GM12878 (cell line): ENCODE measurements around the gene HBP1. TPM values are rescaled to one million over a fixed set of nuclear protein-coding genes. Genes with fewer than 3 reads are reported as not detected.

ENCODE experiments used
- BCL3 ChIP-seq: IDR thresholded peaks from 2 replicates; pipeline ENCODE4 v1.6.1; 2011; ENCODE audit warnings: borderline replicate concordance, low read depth, mild to moderate bottlenecking, moderate library complexity, low read length; ENCODE audit not compliant: insufficient read depth, poor library complexity, severe bottlenecking
- CBX3 ChIP-seq: fragments of 200-600 bp; sonication (generic); IDR thresholded peaks from 2 replicates; pipeline ENCODE4 v1.6.1; 2016; ENCODE audit warnings: low read depth, borderline replicate concordance
- CREM ChIP-seq: IDR thresholded peaks from 2 replicates; pipeline ENCODE4 v1.6.1; 2014; ENCODE audit warnings: antibody characterized with exemption, low read depth
- CTCF ChIP-seq, 3 experiments: IDR thresholded peaks in 2 of 3; conservative IDR thresholded peaks in 1 of 3; 2 replicates each; pipeline ENCODE4 v1.5.1; 2011; ENCODE audit warnings: low read depth in 3 of 3, low read length in 3 of 3, mild to moderate bottlenecking in 3 of 3, control low read depth in 2 of 3, moderate library complexity in 2 of 3, inconsistent platforms in 1 of 3, mixed read lengths in 1 of 3; ENCODE audit not compliant: control insufficient read depth in 2 of 3, insufficient read depth in 1 of 3; ENCODE audit errors: extremely low read depth in 1 of 3
- ELK1 ChIP-seq: IDR thresholded peaks from 2 replicates; pipeline ENCODE4 v1.6.1; 2012; ENCODE audit warnings: low read depth, low read length, improper control_type of control experiment
- FOXK2 ChIP-seq: fragments of 450-650 bp; IDR thresholded peaks from 2 replicates; pipeline ENCODE4 v1.6.1; 2017; ENCODE audit warnings: mild to moderate bottlenecking, moderate library complexity
- POLR2A ChIP-seq: IDR thresholded peaks from 2 replicates; pipeline ENCODE4 v1.6.1; 2011; ENCODE audit warnings: low read depth, mild to moderate bottlenecking, low read length
- POU2F2 ChIP-seq: IDR thresholded peaks from 3 replicates; pipeline ENCODE4 v1.6.1; 2011; ENCODE audit warnings: low read depth, mild to moderate bottlenecking, low read length, borderline replicate concordance
- REST ChIP-seq: IDR thresholded peaks from 2 replicates; pipeline ENCODE4 v1.6.1; 2012; ENCODE audit warnings: mild to moderate bottlenecking, low read depth, low read length
- SRF ChIP-seq, 2 experiments: IDR thresholded peaks; 2 replicates each; pipeline ENCODE4 v1.6.1; 2011; ENCODE audit warnings: low read depth in 2 of 2, low read length in 2 of 2, mild to moderate bottlenecking in 1 of 2, moderate library complexity in 1 of 2
- SUZ12 ChIP-seq: fragments of 200-600 bp; sonication (generic); IDR thresholded peaks from one replicate; pipeline ENCODE4 v1.6.1; 2018; ENCODE audit warnings: antibody characterized with exemption, mild to moderate bottlenecking; ENCODE audit not compliant: unreplicated experiment
- USF1 ChIP-seq: IDR thresholded peaks from 2 replicates; pipeline ENCODE4 v1.6.1; 2011; ENCODE audit warnings: borderline replicate concordance, low read depth, mild to moderate bottlenecking, moderate library complexity, mixed read lengths, low read length; ENCODE audit not compliant: insufficient read depth; ENCODE audit errors: extremely low read length
- WRNIP1 ChIP-seq: IDR thresholded peaks from 2 replicates; pipeline ENCODE4 v1.6.1; 2011; ENCODE audit warnings: low read depth, low read length, improper control_type of control experiment, borderline replicate concordance
- YY1 ChIP-seq: IDR thresholded peaks from 2 replicates; pipeline ENCODE4 v1.6.1; 2011; ENCODE audit warnings: low read depth, mild to moderate bottlenecking, low read length
- ZSCAN29 ChIP-seq: fragments of 450-650 bp; IDR thresholded peaks from 2 replicates; pipeline ENCODE4 v1.6.1; 2017; ENCODE audit warnings: mild to moderate bottlenecking, moderate library complexity
- polyA plus RNA-seq, 11 experiments: library from polyadenylated mRNA; depleted of rRNA in 4 of 11; unstranded in 6 of 11; stranded (reverse) in 5 of 11; fragments of >200 nt; fragmentation: Nextera tagmentation in 4 of 11; fragmentation: Illumina TruSeq in 1 of 11; extraction: Ambion mirVana in 4 of 11; extraction: Trizol in 1 of 11; gene quantifications; 1 replicate in 1 of 11; 2 replicates in 10 of 11; pipeline versions ENCODE4 v1.2.1 to v1.2.3, GENCODE V29; 2011 to 2016; ENCODE audit warnings: inconsistent platforms in 2 of 11, missing spikeins in 2 of 11, low read depth in 1 of 11
- total RNA-seq, 4 experiments: library from RNA; depleted of rRNA in 3 of 4; stranded (reverse); fragments of >200 nt in 3 of 4; fragmentation: Illumina TruSeq in 1 of 4; extraction: Trizol in 1 of 4; gene quantifications; 2 replicates each; pipeline versions ENCODE4 v1.2.1 to v1.2.3, GENCODE V29; 2013 to 2021

Gene HBP1
- total and polyA plus RNA-seq, 10 of the 15 experiments (the other 5 are each of a cell fraction or from before 2014, with no cell fraction given), result 5.8 to 30.9 (median 9.4) TPM

- TF ChIP-seq REST (no peak), ELK1 (no peak), BCL3 (no peak), POU2F2 (no peak), CREM (no peak), SUZ12 (no peak), CTCF (IDR thresholded peaks at IDR 0.05 in 2 of 3, conservative IDR thresholded peaks at IDR 0.05 in 1 of 3; ENCODE audit: control insufficient read depth in 2 of 3, extremely low read depth in 1 of 3, insufficient read depth in 1 of 3, low read depth in 3 of 3, low read length in 3 of 3) (peak; percentile 38 to 60 (median 53); a peak in 5 of 6 replicates), YY1 (no peak), ZSCAN29 (no peak), USF1 (no peak), WRNIP1 (no peak), POLR2A (no peak), SRF (IDR thresholded peaks at IDR 0.05; ENCODE audit: low read depth in 2 of 2, low read length in 2 of 2) (no peak), FOXK2 (no peak), CBX3 (no peak)
Measured at GRCh38 chr7:107201795-107202450, 33.1 kb downstream of the HBP1 start (continued).
